Measurements from ENCODE around the gene MAPT.

The MAPT gene

GRCh38 chr17:45973946-45974859, 79.8 kb downstream of the MAPT start:
- H3K9me2 ChIP-seq (replicated peaks; ENCODE audit: control insufficient read depth, low read length): no peaks in the 10 kb centered on the region
- no peak overlapping the region for H3K27ac ChIP-seq (ENCODE audit: low read depth, low read length)
- no peaks in the 10 kb centered on the region for H3K9me3 ChIP-seq (ENCODE audit: control insufficient read depth, insufficient read depth, low read length)
- H4K20me1 ChIP-seq (ENCODE audit: control insufficient read depth, insufficient read depth, low read depth, low read length): no peaks in the 10 kb centered on the region
- H3K4me1 ChIP-seq (ENCODE audit: control insufficient read depth, low read length): peaks cover 11% of the 10 kb centered on the region
- no peaks in the 10 kb centered on the region for H3F3A ChIP-seq (ENCODE audit: control insufficient read depth, insufficient read depth)
- no peak overlapping the region for H3K4me2 ChIP-seq (ENCODE audit: low read length)
- no peaks in the 10 kb centered on the region for H3K36me3 ChIP-seq (ENCODE audit: control insufficient read depth, low read length)
- no peaks in the 10 kb centered on the region for H3K79me2 ChIP-seq (ENCODE audit: control insufficient read depth, low read length)
- no peak overlapping the region for H3K4me3 ChIP-seq (ENCODE audit: low read length)
- TF ChIP-seq, protein P1, sequence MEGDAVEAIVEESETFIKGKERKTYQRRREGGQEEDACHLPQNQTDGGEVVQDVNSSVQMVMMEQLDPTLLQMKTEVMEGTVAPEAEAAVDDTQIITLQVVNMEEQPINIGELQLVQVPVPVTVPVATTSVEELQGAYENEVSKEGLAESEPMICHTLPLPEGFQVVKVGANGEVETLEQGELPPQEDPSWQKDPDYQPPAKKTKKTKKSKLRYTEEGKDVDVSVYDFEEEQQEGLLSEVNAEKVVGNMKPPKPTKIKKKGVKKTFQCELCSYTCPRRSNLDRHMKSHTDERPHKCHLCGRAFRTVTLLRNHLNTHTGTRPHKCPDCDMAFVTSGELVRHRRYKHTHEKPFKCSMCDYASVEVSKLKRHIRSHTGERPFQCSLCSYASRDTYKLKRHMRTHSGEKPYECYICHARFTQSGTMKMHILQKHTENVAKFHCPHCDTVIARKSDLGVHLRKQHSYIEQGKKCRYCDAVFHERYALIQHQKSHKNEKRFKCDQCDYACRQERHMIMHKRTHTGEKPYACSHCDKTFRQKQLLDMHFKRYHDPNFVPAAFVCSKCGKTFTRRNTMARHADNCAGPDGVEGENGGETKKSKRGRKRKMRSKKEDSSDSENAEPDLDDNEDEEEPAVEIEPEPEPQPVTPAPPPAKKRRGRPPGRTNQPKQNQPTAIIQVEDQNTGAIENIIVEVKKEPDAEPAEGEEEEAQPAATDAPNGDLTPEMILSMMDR (IDR thresholded peaks at IDR 0.05; ENCODE audit: low read depth, low read length, poor library complexity, severe bottlenecking): no peak
- no peak for TF ChIP-seq EZH2phosphoT487 (IDR thresholded peaks at IDR 0.05; ENCODE audit: borderline replicate concordance, low read length)
- peaks cover 12% of the 10 kb centered on the region; the same call in 1 of the 2 replicates for H3K27me3 ChIP-seq (ENCODE audit: control insufficient read depth, low read length)

DNA sequence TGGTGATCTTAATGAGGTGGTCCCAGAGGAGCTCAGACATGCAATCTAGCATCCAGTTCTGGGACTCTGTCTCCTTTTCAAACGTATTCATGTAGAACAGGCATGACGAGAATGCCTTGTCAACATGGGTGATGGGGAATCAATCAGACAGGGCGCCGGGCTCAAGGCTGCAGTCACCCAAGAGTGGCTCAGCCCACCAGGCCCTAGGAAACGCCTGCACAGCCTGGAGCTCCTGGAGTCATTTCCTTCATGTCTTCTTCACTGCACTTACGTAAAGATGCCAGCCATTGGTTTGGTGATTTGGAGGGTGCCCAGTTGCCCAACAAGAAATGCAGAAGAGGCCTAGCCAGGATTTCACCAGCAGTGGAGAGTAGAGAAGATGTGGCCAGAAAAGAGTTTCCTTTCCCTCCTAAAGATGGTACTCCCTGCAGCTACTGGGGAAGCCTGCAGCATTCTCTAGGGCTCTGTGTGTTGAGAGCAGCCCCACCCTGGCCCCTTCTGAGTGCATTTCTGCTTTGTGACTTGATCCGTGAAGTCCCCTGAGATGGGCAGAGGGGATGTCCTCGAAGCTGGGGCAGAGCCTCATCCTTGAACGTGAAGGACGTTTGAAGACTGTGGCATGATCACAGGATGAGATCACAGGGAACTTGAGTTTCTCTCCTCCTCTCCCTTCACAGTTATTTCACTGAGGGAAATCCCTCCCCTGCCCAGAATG, 80.7 kb downstream of the MAPT start:
- no peak overlapping the region for H3K4me3 ChIP-seq (ENCODE audit: low read length)
- H3K9me2 ChIP-seq (replicated peaks; ENCODE audit: control insufficient read depth, low read length): no peaks in the 10 kb centered on the region
- H3K27ac ChIP-seq (ENCODE audit: low read depth, low read length): no peak overlapping the region
- H3K9me3 ChIP-seq (ENCODE audit: control insufficient read depth, insufficient read depth, low read length): no peaks in the 10 kb centered on the region
- TF ChIP-seq, protein P1 (IDR thresholded peaks at IDR 0.05; ENCODE audit: low read depth, low read length, poor library complexity, severe bottlenecking): no peak
- no peak for TF ChIP-seq EZH2phosphoT487 (IDR thresholded peaks at IDR 0.05; ENCODE audit: borderline replicate concordance, low read length)
- H3K36me3 ChIP-seq (ENCODE audit: control insufficient read depth, low read length): no peaks in the 10 kb centered on the region
- H3K4me2 ChIP-seq (ENCODE audit: low read length): peak overlapping the region; percentile 9; the same call in 1 of the 2 replicates
- no peaks in the 10 kb centered on the region for H3K79me2 ChIP-seq (ENCODE audit: control insufficient read depth, low read length)
- H3K4me1 ChIP-seq (ENCODE audit: control insufficient read depth, low read length): peaks cover 11% of the 10 kb centered on the region
- peaks cover 12% of the 10 kb centered on the region; the same call in 1 of the 2 replicates for H3K27me3 ChIP-seq (ENCODE audit: control insufficient read depth, low read length)
- no peaks in the 10 kb centered on the region for H4K20me1 ChIP-seq (ENCODE audit: control insufficient read depth, insufficient read depth, low read depth, low read length)
- H3F3A ChIP-seq (ENCODE audit: control insufficient read depth, insufficient read depth): no peaks in the 10 kb centered on the region

DNA sequence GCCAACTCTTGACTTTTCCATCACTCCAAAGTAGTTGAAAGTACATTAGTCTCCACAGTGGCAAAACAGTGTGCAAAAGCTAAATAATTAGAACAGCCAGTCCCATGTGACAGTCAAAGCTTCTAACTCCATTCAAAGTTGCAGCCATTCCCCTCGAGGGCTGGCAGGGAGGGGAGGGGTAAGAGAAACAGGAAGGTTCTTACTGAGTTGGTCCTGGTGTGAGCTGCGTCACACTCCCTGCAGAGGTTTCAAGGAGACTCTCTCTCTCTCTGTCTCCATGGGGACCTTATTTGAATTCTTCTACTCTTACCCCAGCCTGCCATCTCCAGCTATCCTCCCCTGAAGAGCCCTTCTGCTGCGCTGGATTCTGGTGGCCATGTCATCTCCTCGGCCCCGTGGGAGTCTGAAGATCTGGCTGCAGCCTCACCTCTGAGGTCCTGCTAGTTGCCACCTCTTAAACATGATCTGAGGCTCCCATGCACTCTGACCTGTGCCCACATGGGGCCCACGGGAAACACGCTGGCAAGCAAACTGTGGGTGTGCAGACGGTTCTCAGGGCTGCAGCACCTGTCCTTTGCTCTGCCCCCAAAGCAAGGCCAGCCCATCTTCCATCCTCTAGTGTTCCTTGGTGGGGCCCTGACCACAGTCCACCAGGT, 81.4 kb downstream of the MAPT start:
- H3K4me2 ChIP-seq (ENCODE audit: low read length): peak overlapping the region; percentile 9; the same call in 1 of the 2 replicates
- H3K36me3 ChIP-seq (ENCODE audit: control insufficient read depth, low read length): no peaks in the 10 kb centered on the region
- H3K4me3 ChIP-seq (ENCODE audit: low read length): no peak overlapping the region
- no peak overlapping the region for H3K27ac ChIP-seq (ENCODE audit: low read depth, low read length)
- no peaks in the 10 kb centered on the region for H3K9me3 ChIP-seq (ENCODE audit: control insufficient read depth, insufficient read depth, low read length)
- no peaks in the 10 kb centered on the region for H3K9me2 ChIP-seq (replicated peaks; ENCODE audit: control insufficient read depth, low read length)
- H4K20me1 ChIP-seq (ENCODE audit: control insufficient read depth, insufficient read depth, low read depth, low read length): no peaks in the 10 kb centered on the region
- H3K79me2 ChIP-seq (ENCODE audit: control insufficient read depth, low read length): no peaks in the 10 kb centered on the region
- H3F3A ChIP-seq (ENCODE audit: control insufficient read depth, insufficient read depth): no peaks in the 10 kb centered on the region
- TF ChIP-seq EZH2phosphoT487 (IDR thresholded peaks at IDR 0.05; ENCODE audit: borderline replicate concordance, low read length): no peak
- TF ChIP-seq, protein P1 (IDR thresholded peaks at IDR 0.05; ENCODE audit: low read depth, low read length, poor library complexity, severe bottlenecking): no peak
- H3K4me1 ChIP-seq (ENCODE audit: control insufficient read depth, low read length): peaks cover 11% of the 10 kb centered on the region
- H3K27me3 ChIP-seq (ENCODE audit: control insufficient read depth, low read length): peaks cover 12% of the 10 kb centered on the region; the same call in 1 of the 2 replicates
